ENCODE data around the gene CD200R1.

DNA sequence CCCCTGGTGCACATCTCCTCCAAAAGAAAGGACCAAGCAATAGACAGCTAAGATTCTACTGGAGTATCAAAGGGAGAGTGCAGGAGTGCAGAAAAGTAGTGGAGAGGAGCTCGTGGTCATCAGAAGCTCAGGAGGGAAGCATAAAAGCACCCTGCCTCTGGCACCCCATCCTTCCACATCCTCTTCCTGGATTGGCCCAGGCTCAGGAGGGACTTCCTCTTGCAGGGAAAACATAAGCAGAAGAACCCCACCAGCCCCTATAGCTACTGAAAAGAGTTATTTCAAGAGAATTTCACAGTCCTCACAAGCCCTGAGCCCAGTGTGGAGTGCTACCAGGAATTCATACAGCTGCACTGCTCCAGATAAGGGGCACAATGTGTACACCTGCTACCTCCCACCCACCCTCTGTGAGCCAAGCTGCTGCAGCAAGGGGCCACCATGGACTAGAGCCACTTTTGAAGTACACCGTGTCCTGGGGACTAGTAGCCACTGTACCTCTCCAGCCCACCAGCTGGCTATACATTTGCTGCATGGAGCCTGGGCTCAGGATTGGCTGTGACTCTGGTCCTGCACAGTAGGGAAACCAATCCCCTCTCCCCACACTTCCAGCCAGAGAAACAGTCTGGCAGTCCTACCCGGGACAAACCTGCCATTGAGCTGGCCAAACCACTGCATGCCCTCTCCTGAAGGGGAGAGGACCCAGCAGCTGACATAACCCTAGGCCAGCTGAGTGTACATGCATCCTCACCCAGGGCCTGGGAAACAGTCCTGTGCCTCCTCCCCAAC lies 43.0 kb downstream of the CD200R1 start:
- no peak for TF ChIP-seq EZH2phosphoT487 (conservative IDR thresholded peaks at IDR 0.05; ENCODE audit: low read length)
- TF ChIP-seq, protein P1, sequence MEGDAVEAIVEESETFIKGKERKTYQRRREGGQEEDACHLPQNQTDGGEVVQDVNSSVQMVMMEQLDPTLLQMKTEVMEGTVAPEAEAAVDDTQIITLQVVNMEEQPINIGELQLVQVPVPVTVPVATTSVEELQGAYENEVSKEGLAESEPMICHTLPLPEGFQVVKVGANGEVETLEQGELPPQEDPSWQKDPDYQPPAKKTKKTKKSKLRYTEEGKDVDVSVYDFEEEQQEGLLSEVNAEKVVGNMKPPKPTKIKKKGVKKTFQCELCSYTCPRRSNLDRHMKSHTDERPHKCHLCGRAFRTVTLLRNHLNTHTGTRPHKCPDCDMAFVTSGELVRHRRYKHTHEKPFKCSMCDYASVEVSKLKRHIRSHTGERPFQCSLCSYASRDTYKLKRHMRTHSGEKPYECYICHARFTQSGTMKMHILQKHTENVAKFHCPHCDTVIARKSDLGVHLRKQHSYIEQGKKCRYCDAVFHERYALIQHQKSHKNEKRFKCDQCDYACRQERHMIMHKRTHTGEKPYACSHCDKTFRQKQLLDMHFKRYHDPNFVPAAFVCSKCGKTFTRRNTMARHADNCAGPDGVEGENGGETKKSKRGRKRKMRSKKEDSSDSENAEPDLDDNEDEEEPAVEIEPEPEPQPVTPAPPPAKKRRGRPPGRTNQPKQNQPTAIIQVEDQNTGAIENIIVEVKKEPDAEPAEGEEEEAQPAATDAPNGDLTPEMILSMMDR (IDR thresholded peaks at IDR 0.05; ENCODE audit: insufficient read depth, low read length, poor library complexity, severe bottlenecking) = no peak

Measured in SU-DHL-6 (cell line).